Gastrocnemius medialis (tissue), 4 donors: Measurements from ENCODE around the gene NLK.

Experiments used
- CTCF ChIP-seq, 5 experiments: fragments of 450-650 bp in 3 of 5; fragments of 200-600 bp in 2 of 5; sonication (generic) in 2 of 5; IDR thresholded peaks in 4 of 5; conservative IDR thresholded peaks in 1 of 5; 1 replicate in 4 of 5; 2 replicates in 1 of 5; pipeline ENCODE4 v1.5.1; 2016 to 2019; ENCODE audit warnings: antibody characterized with exemption in 5 of 5, mild to moderate bottlenecking in 3 of 5, moderate library complexity in 3 of 5
- POLR2A ChIP-seq, 2 donors: fragments of 450-650 bp; IDR thresholded peaks; one replicate each; pipeline ENCODE4 v1.6.1; 2017; ENCODE audit warnings: antibody characterized with exemption in 2 of 2, mild to moderate bottlenecking in 2 of 2, moderate library complexity in 2 of 2

DNA sequence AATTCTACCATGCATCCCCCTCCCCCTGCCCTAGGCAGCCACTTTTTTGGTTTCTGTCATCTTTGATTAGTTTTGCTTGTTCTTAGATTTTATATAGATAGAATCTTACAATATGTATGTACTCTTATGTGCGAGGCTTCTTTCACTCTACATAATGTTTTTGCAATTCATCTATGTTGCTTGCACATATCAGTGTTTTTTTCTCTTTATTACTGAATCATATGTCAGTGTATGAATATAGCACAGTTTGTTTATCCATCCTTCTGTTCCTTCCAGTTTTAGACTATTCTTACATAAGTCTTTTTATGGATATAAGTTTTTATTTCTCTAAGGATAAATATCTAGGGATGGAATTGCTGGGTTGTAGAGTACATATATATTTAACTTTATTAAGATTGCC is 26.6 kb downstream of the NLK start:
- TF ChIP-seq CTCF (IDR thresholded peaks at IDR 0.05 in 4 of 5, conservative IDR thresholded peaks at IDR 0.05 in 1 of 5) (no peak), POLR2A (IDR thresholded peaks at IDR 0.05) (no peak)
